ENCODE data around the gene TRPM2.
A peak's percentile ranks its signal among the peaks of the same experiment; 100 is the strongest.

The TRPM2 gene

DNA sequence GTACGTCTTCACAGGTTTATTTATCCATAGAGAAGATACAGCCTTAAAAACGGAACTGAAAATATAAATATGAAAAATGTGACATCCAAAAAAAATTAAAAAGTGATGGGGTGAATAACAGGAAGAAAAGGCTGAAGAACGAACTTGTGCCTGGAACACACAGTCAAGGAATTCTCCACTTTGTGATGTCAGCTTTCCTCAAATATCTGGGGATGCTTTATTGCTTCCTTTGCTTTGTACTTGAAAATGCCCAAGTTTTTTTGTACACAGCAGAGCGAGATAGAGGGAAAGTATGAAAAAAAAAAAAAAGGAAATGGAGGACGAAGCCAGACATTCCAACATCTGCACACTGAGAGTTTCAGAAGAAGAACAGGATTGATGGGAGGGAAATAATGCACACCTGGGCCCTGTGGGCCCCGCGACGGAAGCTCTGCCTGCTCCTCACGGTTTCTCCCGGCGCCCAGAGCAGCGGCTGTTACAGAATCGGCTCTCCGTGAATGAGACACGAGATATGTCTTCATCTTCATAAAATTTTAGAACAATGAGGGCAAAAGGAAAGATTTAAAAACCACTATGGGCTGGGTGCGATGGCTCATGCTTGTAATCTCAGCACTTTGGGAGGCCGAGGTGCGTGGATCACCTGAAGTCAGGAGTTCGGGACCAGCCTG is 91.9 kb downstream of the TRPM2 start:
- DNase-seq = no peak

GRCh38 chr21:44448651-44449131 is 95.3 kb downstream of the TRPM2 start:
- DNase-seq = no peak

DNA sequence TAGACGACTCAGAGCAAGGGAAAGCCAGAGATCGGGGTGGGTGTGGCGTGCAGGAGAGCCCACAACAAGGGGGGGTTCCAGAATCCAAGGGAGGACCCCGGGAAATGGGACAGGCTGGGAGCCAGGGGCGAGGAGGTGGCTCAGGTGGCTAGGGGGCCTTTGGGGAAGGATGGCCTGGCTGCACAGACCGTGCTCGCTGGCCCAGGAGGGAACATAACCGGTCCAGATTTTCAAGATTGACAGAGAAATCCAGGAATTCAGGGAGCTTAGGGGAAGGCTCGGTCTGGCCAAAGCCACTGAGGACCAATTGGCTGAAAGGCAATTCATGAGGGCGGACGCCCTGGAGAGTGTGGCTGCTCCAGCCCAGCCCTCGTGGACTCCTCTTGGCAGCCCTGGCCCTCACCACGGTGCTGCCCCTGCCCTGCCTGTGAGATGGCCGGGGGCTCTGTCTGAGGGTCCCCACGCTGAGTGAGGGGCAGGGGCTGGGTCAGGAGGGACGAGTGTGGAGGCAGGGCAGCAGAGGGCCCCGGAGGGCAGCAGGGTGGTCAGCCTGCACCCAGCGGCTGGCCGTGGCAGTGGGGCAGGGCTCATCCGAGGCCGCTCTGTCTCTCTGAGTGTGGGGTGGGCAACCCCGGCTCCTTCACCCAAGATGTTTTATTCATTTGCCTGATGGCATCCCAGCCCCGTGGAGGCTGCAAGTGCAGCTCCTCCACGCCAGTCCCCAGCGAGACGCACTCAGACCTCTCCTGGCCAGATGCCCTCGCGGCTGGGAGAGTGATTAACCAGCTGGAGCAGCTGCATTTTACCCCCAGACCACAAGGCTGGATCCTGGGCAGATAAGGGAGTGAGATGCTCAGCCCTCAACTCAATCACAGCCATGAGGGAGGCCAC is 96.3 kb downstream of the TRPM2 start:
- no peak for DNase-seq

DNA sequence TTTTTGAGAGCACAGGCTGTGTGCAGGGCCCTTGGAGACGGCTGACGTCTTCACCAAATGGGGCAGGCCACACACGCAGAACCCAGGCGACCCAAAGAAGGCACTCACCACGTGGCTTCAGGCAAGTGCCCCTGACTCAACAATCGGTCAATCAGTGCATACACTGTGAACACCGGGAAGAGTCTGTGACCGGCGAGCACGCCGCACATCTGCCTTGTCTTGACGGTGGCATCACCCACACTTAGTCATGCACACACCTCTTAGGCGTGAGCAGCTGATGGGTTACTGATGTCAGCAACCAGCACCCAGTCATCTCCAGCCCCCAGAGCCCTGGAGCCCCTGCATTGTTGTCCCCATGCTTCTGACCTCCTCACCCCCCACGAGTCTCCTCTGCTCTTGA is 97.0 kb downstream of the TRPM2 start:
- no peak for DNase-seq

GRCh38 chr21:44450999-44451398 is 97.6 kb downstream of the TRPM2 start:
- DNase-seq = no peak

- no peak for DNase-seq
Observed at GRCh38 chr21:44453120-44453519, 99.7 kb downstream of the TRPM2 start.

- no peak for DNase-seq
Observed at GRCh38 chr21:44454058-44454457, 100.6 kb downstream of the TRPM2 start.

DNA sequence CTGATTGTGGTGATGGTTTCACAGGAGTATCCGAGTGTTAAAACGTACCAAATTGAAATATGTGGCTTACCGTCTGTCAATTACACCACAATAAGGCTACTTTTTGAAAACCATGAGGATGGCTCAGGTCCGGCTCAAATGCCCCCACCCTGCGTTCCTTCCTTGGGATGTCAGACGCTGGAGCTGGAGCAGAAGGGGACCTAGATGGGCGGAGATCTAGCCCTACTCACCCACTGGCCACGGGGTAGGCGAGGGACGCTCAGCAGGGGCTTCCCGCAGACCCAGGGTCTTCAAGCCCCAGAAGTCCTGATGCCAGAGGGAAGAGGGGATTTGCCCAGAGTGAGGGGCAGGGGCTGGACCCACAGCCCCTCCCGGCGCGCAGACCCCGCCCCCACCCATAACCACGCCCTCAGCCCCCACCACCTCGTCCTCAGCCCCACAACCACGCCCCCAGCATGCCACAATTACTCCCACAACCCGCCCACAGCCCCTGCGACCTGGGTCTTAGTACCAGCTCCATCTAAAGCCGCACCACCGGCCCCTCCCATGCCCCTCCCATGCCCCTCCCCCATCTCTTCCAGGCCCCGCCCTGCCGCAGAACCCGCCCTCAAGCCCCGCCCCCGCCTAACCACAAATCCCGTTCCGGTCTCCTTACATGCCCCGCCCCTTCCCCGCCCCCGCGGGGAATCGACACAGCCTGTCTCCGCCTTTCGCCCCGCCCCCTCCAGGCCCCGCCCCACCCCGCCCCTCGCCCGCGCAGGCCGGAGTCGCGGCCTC is 101.5 kb downstream of the TRPM2 start, which contains the start of gene LRRC3:
Gene LRRC3, plus strand, starts transcription at position 764 of the 777 bp plus-strand sequence. CDS start 1,135 bp downstream, outside the sequence.
- DNase-seq = peak; percentile 81 to 91

DNA sequence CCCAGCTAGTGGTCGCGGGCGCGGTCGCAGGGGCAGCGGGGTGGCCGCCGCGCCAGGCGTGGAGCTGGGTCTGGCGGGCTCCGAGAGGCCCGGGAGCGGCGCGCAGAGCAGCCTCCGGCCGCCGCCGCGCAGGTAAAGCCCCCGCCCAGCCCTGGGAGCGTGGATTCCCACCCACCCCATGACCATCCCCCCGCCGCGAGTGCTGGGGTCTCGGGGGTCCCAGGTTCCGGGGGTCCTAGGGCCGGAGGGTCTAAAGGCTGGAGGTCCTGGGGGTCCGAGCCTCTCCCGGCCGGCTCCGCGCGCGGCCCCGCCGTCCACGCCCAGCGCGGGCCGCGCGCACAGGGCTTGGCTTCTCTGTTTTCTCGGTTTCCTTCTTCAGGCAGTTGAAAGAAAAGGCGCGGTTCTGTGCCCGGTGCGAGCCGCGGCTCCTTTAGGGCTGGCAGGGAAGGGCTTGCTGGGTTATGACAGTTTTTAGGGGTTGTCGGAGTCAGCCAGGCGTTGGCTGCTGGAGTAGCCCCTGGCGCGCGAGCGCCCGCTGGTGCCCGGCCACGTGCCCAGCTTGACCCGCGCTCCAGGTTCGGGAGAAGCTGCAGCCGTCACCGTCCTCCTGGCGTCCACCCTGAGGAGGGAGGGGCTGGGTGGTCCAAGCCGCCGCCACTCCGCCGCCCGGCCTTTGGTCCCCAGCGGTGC is 102.2 kb downstream of the TRPM2 start:
- DNase-seq = peak; percentile 21 to 40

DNA sequence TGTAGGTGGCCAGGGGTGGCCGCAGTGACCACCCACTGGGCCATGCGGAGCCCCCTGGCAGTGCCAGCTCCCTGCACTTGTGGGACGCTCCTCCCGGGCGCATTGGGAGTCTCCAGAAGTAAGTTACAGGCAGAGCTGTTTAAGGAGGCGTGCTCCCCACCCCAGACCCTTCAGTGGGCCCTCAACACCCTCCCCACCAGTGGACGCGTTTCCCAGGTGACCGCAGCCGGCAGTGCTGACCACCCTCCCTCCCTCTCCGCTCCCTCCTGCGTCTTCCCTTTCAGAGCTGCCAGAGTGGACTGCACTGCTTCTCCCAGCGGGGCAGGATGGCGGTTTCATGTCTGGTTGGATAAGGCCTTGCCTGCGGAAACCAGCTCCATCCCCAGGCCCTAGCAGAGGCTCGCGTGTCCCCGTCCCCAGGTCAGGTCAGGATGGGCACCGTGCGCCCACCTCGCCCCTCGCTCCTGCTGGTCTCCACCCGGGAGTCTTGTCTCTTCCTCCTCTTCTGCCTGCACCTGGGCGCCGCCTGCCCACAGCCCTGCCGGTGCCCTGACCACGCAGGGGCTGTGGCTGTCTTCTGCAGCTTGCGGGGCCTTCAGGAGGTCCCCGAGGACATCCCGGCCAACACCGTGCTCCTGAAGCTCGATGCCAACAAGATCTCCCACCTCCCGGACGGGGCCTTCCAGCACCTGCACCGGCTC is 102.9 kb downstream of the TRPM2 start:
- DNase-seq = no peak

DNA sequence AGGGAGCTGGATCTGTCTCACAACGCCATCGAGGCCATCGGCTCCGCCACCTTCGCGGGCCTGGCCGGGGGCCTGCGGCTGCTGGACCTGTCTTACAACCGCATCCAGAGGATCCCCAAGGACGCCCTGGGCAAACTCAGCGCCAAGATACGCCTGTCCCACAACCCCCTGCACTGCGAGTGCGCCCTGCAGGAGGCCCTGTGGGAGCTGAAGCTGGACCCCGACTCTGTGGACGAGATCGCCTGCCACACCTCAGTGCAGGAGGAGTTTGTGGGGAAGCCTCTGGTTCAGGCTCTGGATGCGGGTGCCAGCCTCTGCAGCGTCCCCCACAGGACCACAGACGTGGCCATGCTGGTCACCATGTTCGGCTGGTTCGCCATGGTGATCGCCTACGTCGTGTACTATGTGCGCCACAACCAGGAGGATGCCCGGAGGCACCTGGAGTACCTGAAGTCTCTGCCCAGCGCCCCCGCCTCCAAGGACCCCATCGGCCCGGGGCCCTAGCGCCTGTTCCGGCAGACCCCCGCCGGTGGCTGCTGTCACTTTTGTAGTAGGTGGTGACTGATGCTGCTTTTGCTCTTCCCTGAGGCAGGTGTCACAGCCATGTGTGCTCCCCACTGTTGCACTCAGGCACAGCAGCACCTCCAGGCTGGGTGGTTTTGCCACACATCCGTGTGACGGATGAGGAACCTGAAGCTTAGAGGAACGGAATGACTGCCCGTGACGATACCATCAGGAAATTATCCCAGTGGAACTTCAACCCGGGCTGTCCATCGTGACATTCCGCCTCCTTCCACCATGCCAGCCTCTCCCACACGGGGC is 103.7 kb downstream of the TRPM2 start:
- no peak for DNase-seq

GRCh38 chr21:44458971-44459711 is 105.7 kb downstream of the TRPM2 start:
- DNase-seq = peak; percentile 16 to 22

GRCh38 chr21:44459712-44460440 is 106.5 kb downstream of the TRPM2 start:
- no peak for DNase-seq

GRCh38 chr21:44460441-44460755 is 107.0 kb downstream of the TRPM2 start:
- DNase-seq = no peak

DNA sequence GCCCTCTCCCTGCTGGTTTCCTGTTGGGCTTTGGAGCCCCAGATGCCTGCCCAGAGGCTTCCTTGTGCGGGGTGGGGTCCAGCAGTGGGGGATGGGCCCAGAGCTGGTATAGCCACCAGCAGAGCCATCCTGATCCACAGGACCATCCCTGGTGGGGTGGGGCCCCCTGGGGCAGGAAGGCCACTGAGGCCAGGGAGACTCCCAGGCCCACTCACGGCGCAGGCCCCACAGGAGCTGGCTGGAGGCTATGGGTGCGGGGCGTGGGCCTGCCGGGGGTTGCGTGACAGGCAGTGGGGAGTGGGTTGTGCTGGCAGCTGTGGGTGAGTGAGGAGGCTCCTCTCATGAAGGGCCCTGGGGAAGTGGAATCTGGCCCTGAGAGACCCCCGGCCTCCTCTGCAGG is 107.6 kb downstream of the TRPM2 start:
- no peak for DNase-seq

- DNase-seq = no peak
Observed at GRCh38 chr21:44461464-44462001, 108.1 kb downstream of the TRPM2 start.

DNA sequence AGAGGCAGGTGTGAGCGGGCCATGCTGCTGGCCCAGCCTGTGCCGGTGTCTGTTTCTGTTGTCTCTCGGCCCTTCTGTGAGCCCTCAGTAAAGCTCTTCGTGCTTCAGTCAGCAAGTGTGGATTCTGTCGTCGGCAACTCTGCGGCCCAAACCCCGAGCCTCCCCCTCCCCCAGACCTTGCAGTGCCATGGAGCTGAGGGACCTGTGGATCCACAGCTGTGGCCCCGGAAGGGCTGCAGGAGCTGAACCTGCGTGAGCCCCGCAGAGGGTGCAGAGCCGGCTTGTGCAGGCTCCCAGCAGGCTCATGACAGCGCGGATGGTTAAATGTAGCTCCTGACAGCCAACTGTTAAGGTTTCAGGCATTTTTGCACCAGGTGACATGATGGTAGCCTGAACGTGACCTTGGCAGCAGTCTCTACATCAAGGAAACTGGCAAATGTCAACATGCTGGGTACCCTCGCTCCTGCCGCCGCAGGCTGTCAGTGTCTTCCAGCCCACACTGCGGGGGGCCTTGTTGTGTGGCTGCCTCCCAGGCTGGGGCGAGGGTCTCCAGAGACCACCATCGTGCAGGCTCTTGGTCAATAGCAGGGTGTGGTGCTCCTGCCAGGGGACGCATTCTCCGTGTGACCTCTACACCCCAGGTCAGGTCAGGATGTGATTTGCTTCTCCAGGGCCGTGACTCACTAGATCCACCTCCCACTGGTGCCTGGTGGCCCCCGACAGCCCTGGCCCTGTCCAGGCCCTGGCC is 108.8 kb downstream of the TRPM2 start:
- no peak for DNase-seq

- DNase-seq = no peak
Observed at GRCh38 chr21:44462834-44463200, 109.4 kb downstream of the TRPM2 start.

GRCh38 chr21:44463724-44464123 is 110.3 kb downstream of the TRPM2 start:
- no peak for DNase-seq
